Mononuclear cell (primary cell): Measurements from ENCODE around the gene TMEM92. TPM values are rescaled to one million over a fixed set of nuclear protein-coding genes. Genes with fewer than 3 reads are reported as not detected.
"Not testable (repeated sequence)": the region's sequence is repeated elsewhere in the genome, so short reads cannot be mapped to it uniquely, and the experiment has no call there.

Source experiments
- H3K27me3 ChIP-seq: 2 replicates; pipeline ENCODE4 v1.6.0; 2011; ENCODE audit warnings: low read length, control low read depth; ENCODE audit not compliant: insufficient read depth
- H3K4me1 ChIP-seq: 2 replicates; pipeline ENCODE4 v1.5.1; 2011; ENCODE audit warnings: mild to moderate bottlenecking, low read length, control low read depth; ENCODE audit not compliant: insufficient read depth
- H3K4me3 ChIP-seq: 2 replicates; pipeline ENCODE4 v1.5.1; 2011; ENCODE audit warnings: mild to moderate bottlenecking, low read length, moderate library complexity
- H3K9me3 ChIP-seq: 2 replicates; pipeline ENCODE4 v1.5.1; 2011; ENCODE audit warnings: low read depth, mild to moderate bottlenecking, control low read depth, low read length
- total RNA-seq: library from RNA; depleted of rRNA; stranded (reverse); fragments of >200 nt; gene quantifications from one replicate; pipeline ENCODE4 v1.2.3, GENCODE V29; 2012

TMEM92 gene
- total RNA-seq, 1 donor, result not detected

DNA sequence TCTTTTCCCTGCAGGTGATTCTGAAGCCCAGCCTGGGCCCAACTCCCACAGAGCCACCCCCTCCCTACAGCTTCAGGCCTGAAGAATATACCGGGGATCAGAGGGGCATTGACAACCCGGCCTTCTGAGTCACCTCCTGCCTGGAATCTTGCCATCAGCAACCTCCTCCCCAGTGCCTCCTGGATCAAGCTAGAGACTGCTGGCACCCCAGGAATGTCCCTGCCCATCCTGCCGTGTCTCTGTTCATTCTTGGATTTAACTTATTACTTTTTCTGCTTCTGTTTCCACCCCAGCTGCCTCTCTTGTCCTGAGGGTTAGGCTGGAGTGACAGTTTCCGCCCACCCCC, 4.9 kb downstream of the TMEM92 start:
- Histone ChIP-seq H3K27me3 (peaks cover 9% of the 10 kb centered on the region), H3K4me3 (no peak overlapping the region), H3K4me1 (peaks cover 50% of the 10 kb centered on the region), H3K9me3 (no peaks in the 10 kb centered on the region)

DNA sequence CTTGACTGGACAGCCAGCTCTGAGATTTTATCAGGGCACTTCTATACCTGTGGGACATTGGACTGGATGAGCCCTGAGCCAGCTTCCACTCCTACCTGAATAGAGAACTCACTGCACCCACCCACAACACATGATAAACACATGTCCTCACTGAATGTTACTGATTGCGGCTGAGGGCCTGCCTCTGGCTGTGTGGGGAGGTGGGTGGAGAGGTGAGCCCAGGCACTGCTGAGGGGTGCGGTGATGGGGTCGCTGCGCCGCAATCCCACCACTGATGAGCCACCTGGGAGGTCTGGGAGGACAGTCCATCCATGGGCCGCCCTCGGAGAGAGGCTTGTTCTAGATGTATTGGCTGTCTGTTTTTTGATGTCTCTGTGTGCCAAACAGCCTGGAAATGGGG, 5.4 kb downstream of the TMEM92 start:
- no peaks in the 10 kb centered on the region for H3K9me3 ChIP-seq
- H3K27me3 ChIP-seq, result peaks cover 4% of the 10 kb centered on the region
- H3K4me1 ChIP-seq, result peaks cover 46% of the 10 kb centered on the region
- no peak overlapping the region for H3K4me3 ChIP-seq

DNA sequence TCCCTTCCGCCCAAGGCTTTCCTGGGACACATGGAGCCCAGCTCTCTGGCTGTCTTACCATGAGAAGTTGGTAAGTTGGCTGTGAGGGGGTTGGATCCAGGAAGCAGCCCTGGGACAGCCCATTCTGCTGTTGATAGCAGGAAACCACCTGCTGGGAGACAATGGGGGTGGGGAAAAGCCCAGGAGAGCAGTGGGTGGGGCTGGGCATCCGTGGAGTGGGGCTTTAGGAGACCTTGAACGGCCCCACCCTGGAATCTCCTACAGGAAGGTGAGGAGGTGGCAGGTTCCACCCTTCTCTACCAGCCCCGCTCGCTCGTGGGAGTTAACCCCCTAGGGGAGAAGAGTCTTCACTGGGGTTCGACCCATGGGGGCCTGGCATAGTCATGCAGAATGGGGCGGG, 5.8 kb downstream of the TMEM92 start:
- Histone ChIP-seq H3K9me3 (no peaks in the 10 kb centered on the region), H3K27me3 (peaks cover under 1% of the 10 kb centered on the region), H3K4me1 (peaks cover 45% of the 10 kb centered on the region), H3K4me3 (no peak overlapping the region)

DNA sequence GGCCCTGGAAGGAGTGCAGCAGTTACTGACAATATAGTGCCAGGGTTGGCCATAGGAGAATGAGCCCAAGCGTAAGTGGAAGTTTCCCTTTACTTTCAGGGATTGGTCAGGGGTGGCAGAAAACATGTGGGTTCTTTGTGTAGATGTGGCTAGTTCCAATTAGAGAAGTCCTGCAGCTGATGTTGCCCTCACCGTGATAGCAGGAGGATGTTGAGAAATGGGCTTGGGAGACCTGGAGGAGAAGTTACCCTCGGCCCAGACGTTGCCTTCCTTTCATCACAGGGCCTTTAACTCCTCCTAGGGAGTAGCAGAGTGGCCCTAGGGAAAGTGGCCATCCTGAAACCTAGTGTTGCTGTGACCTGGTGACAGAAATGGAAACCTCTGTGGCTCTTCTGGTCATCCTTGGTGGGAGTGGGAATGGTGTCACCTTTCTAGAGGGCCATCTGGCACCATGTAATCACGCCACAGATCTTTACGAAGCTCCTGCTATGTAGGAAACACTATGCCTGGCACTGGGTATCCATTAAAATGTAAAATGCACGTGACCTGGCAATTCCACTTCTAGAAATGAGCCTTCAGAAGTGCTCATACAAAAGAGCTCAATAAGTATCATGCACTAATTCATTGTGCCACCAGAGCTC, 6.7 kb downstream of the TMEM92 start:
- H3K27me3 ChIP-seq, result no peaks in the 10 kb centered on the region
- H3K4me3 ChIP-seq, result no peak overlapping the region
- no peaks in the 10 kb centered on the region for H3K9me3 ChIP-seq
- H3K4me1 ChIP-seq, result peaks cover 45% of the 10 kb centered on the region

DNA sequence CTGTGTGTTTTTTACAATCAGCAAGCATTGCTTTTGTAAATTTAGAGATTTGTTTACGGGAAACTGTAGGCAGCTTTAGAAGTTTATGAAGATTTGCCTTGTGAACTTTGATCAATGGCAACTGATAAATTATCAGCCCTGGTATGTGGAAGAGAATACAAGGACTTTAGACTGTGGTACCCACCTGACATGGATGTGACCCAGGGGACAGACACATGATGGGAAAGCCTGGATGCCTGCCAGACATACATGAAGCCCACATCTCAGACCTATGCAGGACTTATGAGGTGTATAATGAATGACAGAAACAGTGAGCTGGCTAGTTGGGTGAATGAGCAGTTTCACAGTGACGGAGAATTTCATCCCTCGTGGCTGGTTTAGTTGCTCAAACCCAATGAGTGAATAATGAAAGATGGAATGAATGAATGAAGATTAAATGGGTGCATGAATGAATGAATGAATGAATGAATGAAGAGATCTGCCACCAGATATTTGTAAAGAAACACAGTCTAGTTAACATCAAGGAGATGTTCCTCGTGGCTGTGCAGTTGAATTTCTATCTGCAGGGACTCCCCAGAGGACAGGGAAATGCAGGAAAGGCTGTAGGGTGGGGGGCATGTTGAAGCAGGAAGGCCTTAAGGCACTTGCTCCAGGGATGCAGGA, 7.6 kb downstream of the TMEM92 start:
- no peaks in the 10 kb centered on the region for H3K9me3 ChIP-seq
- peaks cover 46% of the 10 kb centered on the region for H3K4me1 ChIP-seq
- no peak overlapping the region for H3K4me3 ChIP-seq
- H3K27me3 ChIP-seq, result no peaks in the 10 kb centered on the region

DNA sequence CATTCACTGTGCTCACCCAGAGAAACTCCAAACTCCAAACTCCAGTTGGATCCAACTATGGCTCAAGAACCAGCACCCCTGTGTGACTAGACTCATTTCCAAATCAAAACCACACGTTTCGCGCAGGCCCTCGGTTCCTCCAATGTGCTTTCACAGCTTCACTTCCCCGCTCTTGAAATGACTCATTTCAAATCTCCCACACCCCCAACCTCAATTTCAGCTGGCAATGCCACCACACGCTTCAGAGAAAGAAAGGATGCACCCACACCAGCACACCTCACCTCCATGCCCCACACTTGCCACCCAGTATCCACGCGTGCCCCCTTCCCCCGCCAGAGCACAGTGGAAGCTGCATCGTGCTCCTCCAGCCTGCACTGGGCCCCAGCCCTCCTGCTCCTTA, 9.0 kb downstream of the TMEM92 start:
- Histone ChIP-seq H3K9me3 (no peaks in the 10 kb centered on the region), H3K27me3 (no peaks in the 10 kb centered on the region), H3K4me3 (no peak overlapping the region), H3K4me1 (peaks cover 58% of the 10 kb centered on the region)

DNA sequence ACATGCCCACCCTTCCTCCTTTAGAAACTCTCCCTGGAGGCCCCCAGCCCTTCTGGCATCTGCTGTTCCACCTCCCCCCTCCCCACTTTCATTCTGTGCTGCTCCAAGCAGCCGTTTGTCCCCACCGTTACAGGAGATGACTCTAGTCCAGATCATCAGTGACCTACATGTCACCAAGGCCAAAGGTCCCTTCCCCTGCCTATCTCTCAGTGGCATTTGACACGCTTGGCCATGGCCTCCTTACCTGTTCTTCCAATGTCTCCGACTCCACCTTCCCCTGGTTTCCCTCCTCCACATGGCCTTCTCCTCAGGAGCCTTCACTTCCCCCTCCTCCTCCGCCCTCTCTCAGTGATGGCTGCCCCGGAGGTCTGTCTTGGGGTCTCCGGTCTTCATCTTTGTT, 9.4 kb downstream of the TMEM92 start:
- Histone ChIP-seq H3K9me3 (no peaks in the 10 kb centered on the region), H3K4me3 (no peak overlapping the region), H3K4me1 (peaks cover 63% of the 10 kb centered on the region), H3K27me3 (no peaks in the 10 kb centered on the region)

DNA sequence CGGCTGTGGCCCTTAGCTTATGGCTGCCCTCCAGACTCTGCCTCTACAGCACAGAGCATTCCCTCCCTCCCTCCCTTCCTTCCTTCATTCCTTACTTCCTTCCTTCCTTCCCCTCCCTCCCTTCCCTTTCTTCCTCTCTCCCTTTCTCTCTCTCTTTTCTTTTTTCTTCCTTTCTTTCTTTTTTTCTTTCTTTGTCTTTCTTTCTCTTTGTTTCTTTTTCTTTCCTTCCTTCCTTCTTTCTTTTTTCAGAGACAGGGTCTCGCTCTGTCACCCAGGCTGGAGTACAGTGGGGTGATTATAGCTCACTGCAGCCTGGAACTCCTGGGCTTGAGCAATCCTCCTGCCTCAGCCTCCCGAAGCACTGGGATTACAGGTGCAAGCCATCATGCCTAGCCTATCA, 11.7 kb downstream of the TMEM92 start:
- Histone ChIP-seq H3K9me3 (no peaks in the 10 kb centered on the region), H3K27me3 (no peaks in the 10 kb centered on the region), H3K4me1 (peaks cover 72% of the 10 kb centered on the region), H3K4me3 (no peak overlapping the region)

DNA sequence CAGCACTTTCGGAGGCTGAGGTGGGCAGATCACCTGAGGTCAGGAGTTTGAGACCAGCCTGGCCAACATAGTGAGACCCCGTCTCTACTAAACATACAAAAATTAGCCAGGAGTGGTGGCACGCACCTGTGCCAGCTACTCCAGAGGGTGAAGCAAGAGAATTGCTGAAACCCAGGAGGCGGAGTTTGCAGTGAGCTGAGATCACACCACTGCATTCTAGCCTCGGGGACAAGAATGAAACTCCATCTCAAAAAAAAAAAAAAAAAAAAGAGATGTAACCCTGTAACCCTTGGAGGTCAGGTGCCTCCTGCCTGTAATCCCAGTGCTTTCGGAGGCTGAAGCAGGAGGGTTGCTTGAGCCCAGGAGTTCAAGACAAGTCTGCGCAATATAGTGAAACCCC, 13.0 kb downstream of the TMEM92 start:
- H3K27me3 ChIP-seq, H3K4me3 ChIP-seq, H3K9me3 ChIP-seq: not testable (repeated sequence)
- H3K4me1 ChIP-seq, result peaks cover 62% of the 10 kb centered on the region

DNA sequence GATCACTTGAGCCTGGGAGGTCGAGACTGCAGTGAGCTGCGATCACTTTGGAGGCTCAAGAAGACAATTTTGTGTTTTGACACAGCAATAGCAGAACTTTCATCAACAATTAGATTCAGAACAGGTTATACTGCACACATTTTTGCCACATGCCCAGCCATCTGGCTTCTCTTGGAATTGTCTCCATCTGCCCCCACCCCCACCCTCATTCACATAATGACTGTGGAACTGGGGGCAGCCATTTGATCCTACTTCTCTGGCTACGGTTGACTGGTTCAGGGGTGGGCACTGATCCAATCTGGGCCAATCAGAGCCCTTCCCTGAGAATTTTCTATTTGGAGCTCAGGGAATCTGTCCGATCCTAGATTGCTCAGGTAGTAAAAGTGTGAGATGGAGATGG, 14.0 kb downstream of the TMEM92 start:
- H3K27me3 ChIP-seq, result no peaks in the 10 kb centered on the region
- H3K4me3 ChIP-seq, result no peak overlapping the region
- H3K4me1 ChIP-seq, result peaks cover 52% of the 10 kb centered on the region
- no peaks in the 10 kb centered on the region for H3K9me3 ChIP-seq

DNA sequence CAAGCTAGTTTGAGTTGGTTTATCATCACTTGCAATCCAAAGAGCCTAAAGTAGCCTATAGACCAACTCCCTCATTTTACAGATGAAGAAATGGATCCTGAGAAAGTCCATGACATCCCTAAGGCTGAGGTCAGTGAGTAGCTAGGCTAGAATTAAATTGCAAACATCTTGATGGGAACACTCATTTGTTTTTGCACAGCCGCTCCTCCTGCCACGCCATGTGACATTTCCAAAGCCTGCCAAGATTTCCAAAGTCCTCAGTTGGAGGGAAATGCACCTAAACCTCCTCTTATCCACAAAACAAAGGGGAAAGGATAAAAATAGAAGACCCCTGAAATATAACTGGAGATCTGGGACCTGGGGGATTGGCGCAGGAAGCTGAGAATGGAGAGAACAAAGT, 15.0 kb downstream of the TMEM92 start:
- Histone ChIP-seq H3K9me3 (no peaks in the 10 kb centered on the region), H3K27me3 (no peaks in the 10 kb centered on the region), H3K4me1 (peaks cover 43% of the 10 kb centered on the region), H3K4me3 (no peak overlapping the region)

DNA sequence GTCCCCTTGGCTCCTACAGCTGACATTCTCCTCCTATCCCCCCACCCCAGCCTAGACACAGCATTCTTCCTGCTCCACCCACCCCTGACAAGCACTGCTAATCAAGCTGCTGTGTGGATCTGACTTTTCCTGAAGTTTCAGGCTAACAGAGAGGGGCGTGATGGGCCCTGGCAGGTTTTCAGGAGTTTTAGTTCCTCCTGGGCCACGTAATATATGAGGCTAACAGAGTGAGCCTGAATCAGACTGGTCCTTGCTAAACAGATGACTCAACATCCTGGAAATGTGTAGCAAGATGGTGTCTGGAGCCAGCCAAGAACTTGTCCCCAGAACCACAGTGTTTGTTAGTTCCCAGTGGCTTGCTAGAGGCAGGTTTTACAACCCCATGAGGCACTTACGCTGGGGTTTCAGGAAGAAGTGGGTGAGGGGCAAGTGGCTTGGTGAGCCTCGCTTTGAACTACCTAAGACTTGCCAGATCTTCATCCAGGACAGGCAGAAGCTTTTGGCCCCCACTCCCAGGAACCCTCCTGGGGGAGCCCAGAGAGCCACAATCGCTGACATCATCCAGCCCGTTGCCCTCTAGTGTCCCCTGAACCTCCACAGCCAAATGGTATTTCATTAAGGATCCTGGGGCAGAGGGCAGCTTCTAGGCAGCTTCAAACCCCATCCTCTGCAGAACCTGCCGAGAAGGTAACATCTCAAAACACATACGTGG, 15.9 kb downstream of the TMEM92 start:
- H3K4me1 ChIP-seq, result peaks cover 43% of the 10 kb centered on the region
- no peak overlapping the region for H3K4me3 ChIP-seq
- no peaks in the 10 kb centered on the region for H3K9me3 ChIP-seq
- H3K27me3 ChIP-seq, result no peaks in the 10 kb centered on the region

DNA sequence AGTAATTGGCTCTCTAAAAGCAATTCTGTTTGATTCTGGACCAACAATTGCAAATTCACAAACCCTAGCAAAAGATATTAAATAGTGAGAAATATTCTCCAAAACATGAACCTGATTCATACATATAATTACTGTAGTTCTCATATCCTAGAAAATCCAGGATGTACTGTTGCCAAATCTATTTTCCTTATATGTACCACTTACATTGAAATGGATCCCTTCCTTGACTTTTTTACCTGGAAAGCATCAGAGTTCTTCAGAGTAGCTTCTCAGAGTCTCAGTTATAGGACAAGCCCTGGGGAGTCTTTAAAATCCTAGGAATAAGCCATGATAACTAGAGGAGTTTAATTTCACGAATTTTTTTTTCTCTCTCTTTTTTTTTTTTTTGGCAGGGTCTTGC, 16.7 kb downstream of the TMEM92 start:
- H3K4me3 ChIP-seq, result no peak overlapping the region
- peaks cover 43% of the 10 kb centered on the region for H3K4me1 ChIP-seq
- H3K27me3 ChIP-seq, result no peaks in the 10 kb centered on the region
- no peaks in the 10 kb centered on the region for H3K9me3 ChIP-seq

DNA sequence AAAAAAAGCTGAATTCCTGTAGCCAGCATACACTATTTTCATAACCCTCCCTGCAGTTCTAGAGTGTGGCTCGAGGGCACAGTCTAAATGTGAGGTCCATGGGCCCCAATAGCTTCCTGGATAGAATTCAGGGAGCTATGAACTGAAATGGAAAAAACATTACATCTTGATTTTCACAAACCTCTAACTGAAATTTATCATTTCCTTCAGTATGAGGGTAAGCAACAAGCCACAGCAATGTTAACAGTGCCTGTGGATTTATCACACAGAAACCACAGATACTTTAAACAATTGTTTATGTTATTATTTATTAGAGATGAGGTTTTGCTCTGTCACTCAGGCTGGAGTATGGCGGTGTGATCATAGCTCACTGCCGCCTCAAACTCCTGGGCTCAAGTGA, 18.2 kb downstream of the TMEM92 start:
- H3K9me3 ChIP-seq, result no peaks in the 10 kb centered on the region
- no peaks in the 10 kb centered on the region for H3K27me3 ChIP-seq

DNA sequence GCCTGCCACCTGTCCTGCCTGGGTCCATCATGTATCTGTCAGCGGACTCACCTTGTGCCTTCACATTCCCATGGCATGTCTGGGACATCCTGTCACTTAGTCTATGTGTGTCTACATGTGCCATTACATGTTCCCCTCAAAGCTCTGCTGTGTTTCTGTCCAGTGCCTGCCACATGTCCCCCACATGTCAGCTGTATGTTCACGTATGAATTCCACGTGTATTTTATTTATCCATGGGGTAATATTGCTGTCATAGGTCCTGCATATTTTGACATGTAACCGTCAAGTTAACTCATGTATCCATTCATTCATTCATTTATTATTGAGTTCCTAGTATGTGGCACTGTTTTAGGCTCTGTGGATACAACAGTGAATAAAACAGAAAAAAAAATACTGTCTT, 20.8 kb downstream of the TMEM92 start:
- Histone ChIP-seq H3K4me3 (no peak overlapping the region), H3K4me1 (peaks cover 12% of the 10 kb centered on the region), H3K9me3 (no peaks in the 10 kb centered on the region), H3K27me3 (no peaks in the 10 kb centered on the region)

More for the DNA sequence above, 18.2 kb downstream of the TMEM92 start:
- no peak overlapping the region for H3K4me3 ChIP-seq
- peaks cover 36% of the 10 kb centered on the region for H3K4me1 ChIP-seq
